HCT116 (cell line): ENCODE measurements around the gene TSPAN10. TPM values are rescaled to one million over a fixed set of nuclear protein-coding genes. Genes with fewer than 3 reads are reported as not detected.

Experiments used
- ATAC-seq: fragments of 200-7000 bp; cut with Tn5 transposase; 2 replicates; pipeline ENCODE4 v1.9.1; 2020; ENCODE audit warnings: mild to moderate bottlenecking, moderate library complexity
- BruUV-seq: library from RNA; stranded (reverse); fragments of 400-500 nt; replicated peaks from 2 replicates; lab custom pipeline; 2021; lab: Mats Ljungman, UMichigan
- CTCF ChIA-PET: fragments of 300-600 bp; sonication (Branson Sonifier 250); formaldehyde crosslinking; loops from one replicate; lab custom pipeline; 2021; ENCODE audit warnings: antibody characterized with exemption; lab: Charles Lee
- POLR2A ChIA-PET: fragments of 300-600, 350-600 bp; sonication (Branson Sonifier 250); formaldehyde crosslinking; loops from one replicate; lab custom pipeline; 2021; ENCODE audit warnings: antibody characterized with exemption; lab: Charles Lee
- RAD21 ChIA-PET, 2 experiments: fragments of 300-600 bp; sonication (Branson Sonifier 250); formaldehyde crosslinking; loops; one replicate each; lab custom pipeline; 2023; ENCODE audit warnings: low total read pairs in 2 of 2; ENCODE audit not compliant: uncharacterized antibody in 2 of 2, unreplicated experiment in 2 of 2, low non-redundant PET in 1 of 2; lab: Charles Lee
- DNase-seq: peaks from one replicate; pipeline ENCODE4 v3.0.0-alpha.2; 2010; ENCODE audit warnings: low read depth, low spot score
- H2AFZ ChIP-seq: fragments of 200-600 bp; shearing (Covaris generic), sonication (generic); 2 replicates; pipeline ENCODE4 v1.6.1; 2017; ENCODE audit warnings: low read depth, mixed run types, mixed read lengths, antibody characterized with exemption, low read length; ENCODE audit not compliant: poor library complexity, severe bottlenecking
- H3K27ac ChIP-seq: 2 replicates; pipeline ENCODE4 v1.5.1; 2012; ENCODE audit warnings: low read depth, low read length
- H3K27me3 ChIP-seq: fragments of 200-600 bp; sonication (generic); 2 replicates; pipeline ENCODE4 v1.6.1; 2016; ENCODE audit warnings: mixed run types, low read length, mixed read lengths; ENCODE audit not compliant: insufficient read depth
- H3K36me3 ChIP-seq, 2 experiments: fragments of 200-500 bp in 1 of 2; fragments of 200-600 bp in 1 of 2; sonication (Bioruptor generic) in 1 of 2; sonication (generic) in 1 of 2; 2 replicates each; pipeline versions ENCODE4 v1.5.1 to v1.6.1; 2014 to 2016; ENCODE audit warnings: low read length in 2 of 2, inconsistent platforms in 1 of 2, mixed read lengths in 1 of 2, mixed run types in 1 of 2; ENCODE audit not compliant: insufficient read depth in 2 of 2, control insufficient read depth in 1 of 2
- H3K4me1 ChIP-seq, 2 experiments: fragments of 200-600 bp in 1 of 2; sonication (generic) in 1 of 2; 2 replicates each; pipeline versions ENCODE4 v1.5.1 to v1.6.1; 2012 to 2017; ENCODE audit warnings: low read length in 2 of 2, inconsistent platforms in 1 of 2, mild to moderate bottlenecking in 1 of 2, mixed read lengths in 1 of 2, mixed run types in 1 of 2, moderate library complexity in 1 of 2; ENCODE audit not compliant: insufficient read depth in 2 of 2, control insufficient read depth in 1 of 2
- H3K4me2 ChIP-seq: fragments of 200-600 bp; sonication (generic); 2 replicates; pipeline ENCODE4 v1.6.1; 2017; ENCODE audit warnings: mixed run types, low read length, mixed read lengths
- H3K4me3 ChIP-seq, 2 experiments: fragments of 200-600 bp in 1 of 2; sonication (generic) in 1 of 2; replicated peaks in 1 of 2; 2 replicates each; pipeline ENCODE4 v1.5.1; 2011 to 2016; ENCODE audit warnings: low read length in 2 of 2, control low read depth in 1 of 2, low read depth in 1 of 2, mild to moderate bottlenecking in 1 of 2, mixed read lengths in 1 of 2, mixed run types in 1 of 2
- H3K79me2 ChIP-seq: fragments of 200-600 bp; sonication (generic); 2 replicates; pipeline ENCODE4 v1.6.1; 2017; ENCODE audit warnings: mild to moderate bottlenecking, mixed run types, low read length, moderate library complexity, mixed read lengths; ENCODE audit not compliant: insufficient read depth
- H3K9ac ChIP-seq: fragments of 200-600 bp; sonication (generic); 2 replicates; pipeline ENCODE4 v1.6.1; 2016; ENCODE audit warnings: low read length, mixed read lengths
- H3K9me2 ChIP-seq: fragments of 200-600 bp; sonication (generic), shearing (Covaris generic); 2 replicates; pipeline ENCODE4 v1.6.1; 2017; ENCODE audit warnings: mixed run types, mild to moderate bottlenecking, moderate library complexity; ENCODE audit not compliant: insufficient read depth
- H3K9me3 ChIP-seq, 2 experiments: fragments of 200-500 bp in 1 of 2; fragments of 200-600 bp in 1 of 2; sonication (Bioruptor generic) in 1 of 2; sonication (generic) in 1 of 2; 2 replicates each; pipeline ENCODE4 v1.6.1; 2014 to 2017; ENCODE audit warnings: low read length in 2 of 2, mixed read lengths in 2 of 2, inconsistent platforms in 1 of 2, low read depth in 1 of 2, mild to moderate bottlenecking in 1 of 2, mixed run types in 1 of 2, moderate library complexity in 1 of 2; ENCODE audit not compliant: control insufficient read depth in 1 of 2, insufficient read depth in 1 of 2
- H4K20me1 ChIP-seq: fragments of 200-600 bp; sonication (generic), shearing (Covaris generic); 2 replicates; pipeline ENCODE4 v1.6.1; 2017; ENCODE audit warnings: mixed run types, mild to moderate bottlenecking, moderate library complexity; ENCODE audit not compliant: insufficient read depth
- CTCF ChIP-seq, 3 experiments: fragments of 200-600 bp in 1 of 3; sonication (generic) in 1 of 3; IDR thresholded peaks in 2 of 3; conservative IDR thresholded peaks in 1 of 3; 2 replicates each; pipeline ENCODE4 v1.5.1; 2012 to 2017; ENCODE audit warnings: low read depth in 2 of 3, low read length in 2 of 3, antibody characterized with exemption in 1 of 3, borderline replicate concordance in 1 of 3, control low read depth in 1 of 3, mild to moderate bottlenecking in 1 of 3, mixed read lengths in 1 of 3, mixed run types in 1 of 3, moderate library complexity in 1 of 3; ENCODE audit not compliant: insufficient read depth in 1 of 3
- EZH2phosphoT487 ChIP-seq: fragments of 200-600 bp; IDR thresholded peaks from 2 replicates; pipeline ENCODE4 v1.6.1; 2018; ENCODE audit warnings: antibody characterized with exemption, borderline replicate concordance
- POLR2AphosphoS5 ChIP-seq: IDR thresholded peaks from 2 replicates; pipeline ENCODE4 v1.6.1; 2011; ENCODE audit warnings: mild to moderate bottlenecking, low read depth, low read length, moderate library complexity
- TCF7L2 ChIP-seq: IDR thresholded peaks from 2 replicates; pipeline ENCODE4 v1.7.0; 2011; ENCODE audit warnings: borderline replicate concordance, inconsistent platforms; ENCODE audit not compliant: insufficient read depth, insufficient read length; ENCODE audit errors: extremely low read depth
- ZBTB33 ChIP-seq: IDR thresholded peaks from 2 replicates; pipeline ENCODE4 v1.6.1; 2011; ENCODE audit warnings: mild to moderate bottlenecking, low read length, moderate library complexity; ENCODE audit not compliant: insufficient replicate concordance; ENCODE audit errors: extremely low read depth
- intact Hi-C: fragments of 100-400 bp; cut with micrococcal nuclease; formaldehyde crosslinking; loops from 2 replicates; pipeline ENCODE4 v1.10.0; 2022
- total RNA-seq: library from RNA; stranded (reverse); gene quantifications from one replicate; pipeline ENCODE4 v1.2.1, GENCODE V29; 2021; ENCODE audit not compliant: unreplicated experiment
- TF ChIP-seq, protein P1 (sequence below): IDR thresholded peaks from 2 replicates; pipeline ENCODE4 v1.6.1; 2012
- TF ChIP-seq, protein P2 (sequence below): IDR thresholded peaks from 2 replicates; pipeline ENCODE4 v1.6.1; 2012

The TSPAN10 gene
- total RNA-seq, 1 experiment from 2014 or later, result 2.3 TPM

DNA sequence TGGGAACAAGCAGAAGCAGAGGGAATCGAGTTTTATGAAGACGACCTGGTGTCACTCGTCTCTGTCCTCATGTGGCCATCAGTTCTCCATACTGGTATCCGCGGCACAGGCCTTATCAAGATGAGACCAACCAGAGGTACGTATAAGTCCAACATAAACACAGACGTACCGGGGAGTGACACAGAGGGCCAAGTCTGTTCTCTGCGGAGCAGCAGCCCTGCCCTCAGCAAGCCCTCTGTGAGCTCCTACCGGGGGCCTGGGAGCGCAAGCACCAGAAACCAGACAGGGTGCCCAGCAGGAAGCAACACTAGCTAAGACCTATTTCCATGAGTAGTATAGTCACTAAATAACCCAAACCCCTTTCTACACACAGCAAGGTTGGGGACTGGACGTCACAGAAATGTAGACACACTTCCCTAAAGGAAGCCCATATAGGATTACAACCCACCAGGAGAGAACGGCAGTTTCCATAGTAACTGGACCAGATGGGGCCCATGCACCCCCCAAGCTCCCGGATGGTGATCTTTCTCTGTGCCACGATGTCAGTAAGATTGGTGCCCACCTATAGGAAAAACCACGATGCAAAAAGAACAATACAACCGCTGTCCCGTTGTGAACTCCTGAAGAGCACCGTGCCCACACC lies 45.7 kb downstream of the TSPAN10 start:
- H3K4me2 ChIP-seq, result peak overlapping the region; percentile 96
- ATAC-seq (no peak), DNase-seq (no peak)
- no peaks in the 10 kb centered on the region for H3K9me2 ChIP-seq
- H3K79me2 ChIP-seq, result peaks cover 61% of the 10 kb centered on the region
- intact Hi-C loops, result loop anchor here (1.0 to 2.0 kb wide), 2 partner anchors 15 to 20 kb away; partner anchors contain the start of gene MRPL12
- TF ChIP-seq, protein P1, sequence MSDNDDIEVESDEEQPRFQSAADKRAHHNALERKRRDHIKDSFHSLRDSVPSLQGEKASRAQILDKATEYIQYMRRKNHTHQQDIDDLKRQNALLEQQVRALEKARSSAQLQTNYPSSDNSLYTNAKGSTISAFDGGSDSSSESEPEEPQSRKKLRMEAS, result no peak
- TF ChIP-seq ZBTB33 (no peak), CTCF (IDR thresholded peaks at IDR 0.05 in 2 of 3, conservative IDR thresholded peaks at IDR 0.05 in 1 of 3; ENCODE audit: borderline replicate concordance in 1 of 3, insufficient read depth in 1 of 3, low read depth in 2 of 3, low read length in 2 of 3) (no peak), TCF7L2 (no peak), EZH2phosphoT487 (no peak), POLR2AphosphoS5 (no peak)
- TF ChIP-seq, protein P2, sequence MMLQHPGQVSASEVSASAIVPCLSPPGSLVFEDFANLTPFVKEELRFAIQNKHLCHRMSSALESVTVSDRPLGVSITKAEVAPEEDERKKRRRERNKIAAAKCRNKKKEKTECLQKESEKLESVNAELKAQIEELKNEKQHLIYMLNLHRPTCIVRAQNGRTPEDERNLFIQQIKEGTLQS, result no peak
- peak overlapping the region; percentile 85 for H3K9ac ChIP-seq
- peaks cover 10 to 29% of the 10 kb centered on the region in 2 experiments for H3K36me3 ChIP-seq
- peaks cover 18 to 23% of the 10 kb centered on the region in 2 experiments for H3K4me1 ChIP-seq
- no peak overlapping the region for H2AFZ ChIP-seq
- H3K27ac ChIP-seq, result peak overlapping the region; percentile 92
- no peaks in the 10 kb centered on the region for H3K27me3 ChIP-seq
- ChIA-PET RAD21 (interaction anchor here (1.2 kb wide), 2 partner anchors 19 to 20 kb away, joined by 4 read pairs; partner anchors contain the start of gene MRPL12 (in 1 of the 2)), CTCF (no interaction called here), POLR2A (interaction anchor here (1.1 to 4.4 kb wide), 5 partner anchors 17 to 164 kb away, joined by 3 to 33 read pairs (median 6); partner anchors contain the start of genes CCDC137, MRPL12 and OXLD1)
- peaks cover 6% of the 10 kb centered on the region; the same call in 1 of the 2 replicates for H4K20me1 ChIP-seq
- no peaks in the 10 kb centered on the region for H3K9me3 ChIP-seq
- BruUV-seq, result no TSS peak
- peak overlapping the region; percentile 86 to 99 for H3K4me3 ChIP-seq
